ENCODE data around the gene SLC46A2.

Gene SLC46A2

DNA sequence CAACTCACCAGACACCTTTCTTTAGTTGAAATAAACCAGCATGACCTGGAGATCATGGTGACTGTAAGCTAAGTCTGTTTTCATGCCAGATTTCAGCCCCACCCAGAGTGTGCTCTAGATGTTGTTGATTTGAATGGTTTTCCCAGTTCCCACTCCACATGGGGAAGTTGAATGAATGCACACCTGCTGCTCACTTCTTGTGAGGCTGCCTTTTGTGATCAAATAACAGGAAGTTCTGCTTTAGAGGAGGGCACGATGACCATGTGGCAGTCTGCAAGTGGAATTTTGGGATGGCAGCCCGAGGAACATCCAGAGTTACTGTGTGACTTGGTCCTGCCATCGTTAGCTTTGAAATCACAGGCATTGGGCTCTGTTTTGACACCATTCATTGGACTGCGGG lies 18.7 kb downstream of the SLC46A2 start:
- Mint-ChIP-seq H3K36me3 (peaks cover 29 to 36% of the 10 kb centered on the region in 2 donors), H3K4me3 (no peak overlapping the region), H3K27ac (no peak overlapping the region), H3K9me3 (peaks cover 0 to 3% of the 10 kb centered on the region in 2 donors), H3K27me3 (no peaks in the 10 kb centered on the region), H3K4me1 (peaks cover 26 to 44% of the 10 kb centered on the region in 2 donors)
- no peak for ATAC-seq (replicated peaks)
- DNase-seq, result no peak

DNA sequence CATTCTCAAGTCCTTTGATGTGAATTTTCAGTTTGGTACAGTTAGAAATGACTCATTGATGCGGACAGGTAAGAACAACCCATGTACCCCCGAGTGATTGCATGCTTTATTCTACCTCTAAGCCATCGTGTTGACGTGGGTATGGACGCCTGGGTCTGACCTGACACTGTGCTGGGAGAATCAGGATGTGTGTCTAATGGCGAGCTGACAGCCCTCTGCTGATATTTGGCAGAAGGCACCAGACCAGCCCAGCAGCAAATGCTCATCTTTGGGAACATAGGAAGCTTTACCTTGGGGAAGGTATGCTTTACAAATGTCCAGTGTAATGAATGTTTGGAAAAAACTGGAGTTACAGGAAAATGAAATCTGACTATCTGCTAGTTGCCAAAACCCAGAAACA lies 20.1 kb downstream of the SLC46A2 start:
- H3K27ac Mint-ChIP-seq, result no peak overlapping the region
- peaks cover 26 to 49% of the 10 kb centered on the region in 2 donors for H3K4me1 Mint-ChIP-seq

DNA sequence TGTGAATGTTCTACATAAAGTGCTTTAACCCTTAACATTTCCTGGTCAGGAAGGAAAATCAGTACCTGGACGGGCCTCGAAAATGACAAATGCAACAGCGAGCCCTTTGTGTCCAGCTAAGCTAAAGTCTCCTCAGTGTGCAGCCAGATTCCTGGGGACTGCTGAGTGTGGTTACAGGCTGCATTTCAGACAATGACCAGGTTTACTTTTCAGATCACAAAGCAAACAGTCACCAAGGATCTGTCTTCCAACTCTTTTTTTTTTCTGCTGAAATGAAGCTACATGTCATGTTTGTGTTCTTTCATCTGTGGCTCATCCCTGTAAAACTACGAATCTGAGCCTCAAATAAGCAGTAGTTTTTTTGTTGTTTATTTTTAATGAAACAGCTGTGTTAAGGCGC lies 20.8 kb downstream of the SLC46A2 start:
- no peak for DNase-seq
- peaks cover 0 to 3% of the 10 kb centered on the region in 2 donors for H3K9me3 Mint-ChIP-seq
- H3K4me1 Mint-ChIP-seq, result peaks cover 29 to 49% of the 10 kb centered on the region in 2 donors
- H3K27ac Mint-ChIP-seq, result peak overlapping the region; percentile 62
- H3K36me3 Mint-ChIP-seq, result peaks cover 21 to 30% of the 10 kb centered on the region in 2 donors
- no peak overlapping the region for H3K4me3 Mint-ChIP-seq
- no peak for ATAC-seq (replicated peaks)
- no peaks in the 10 kb centered on the region for H3K27me3 Mint-ChIP-seq

More for the DNA sequence above, 20.1 kb downstream of the SLC46A2 start:
- Mint-ChIP-seq H3K27me3 (no peaks in the 10 kb centered on the region), H3K4me3 (no peak overlapping the region), H3K9me3 (peaks cover 0 to 3% of the 10 kb centered on the region in 2 donors), H3K36me3 (peaks cover 21 to 30% of the 10 kb centered on the region in 2 donors)
- DNase-seq (no peak), ATAC-seq (replicated peaks) (no peak)

DNA sequence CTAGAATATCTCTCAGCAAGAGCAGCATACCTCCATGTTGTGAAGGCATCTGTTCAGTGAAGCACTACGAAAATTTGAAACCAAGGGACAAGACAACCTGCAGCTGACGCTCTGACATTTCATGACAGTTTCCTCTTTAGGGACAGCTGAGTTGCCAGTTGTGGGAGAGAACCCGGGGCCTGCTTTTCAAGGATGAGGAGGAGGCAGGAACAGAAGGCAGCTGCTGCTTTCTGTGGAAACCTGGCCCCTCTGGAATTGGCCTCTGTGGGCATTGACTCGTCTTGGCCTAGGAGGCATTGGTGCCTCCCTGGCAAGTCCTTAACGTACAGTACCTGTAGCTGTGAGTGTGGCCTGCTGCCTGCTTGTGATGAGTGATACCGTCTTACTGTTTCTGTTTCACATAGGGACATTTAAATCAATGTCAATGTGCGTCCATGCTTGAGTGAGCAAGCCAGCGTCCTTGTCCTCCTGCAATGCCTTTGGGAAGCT lies 21.6 kb downstream of the SLC46A2 start:
- H3K27me3 Mint-ChIP-seq, result no peaks in the 10 kb centered on the region
- peaks cover 0 to 3% of the 10 kb centered on the region in 2 donors for H3K9me3 Mint-ChIP-seq
- peaks cover 31 to 52% of the 10 kb centered on the region in 2 donors for H3K4me1 Mint-ChIP-seq
- ATAC-seq (replicated peaks) (peak; percentile 63 to 69), DNase-seq (no peak)
- no peak overlapping the region for H3K4me3 Mint-ChIP-seq
- no peak overlapping the region for H3K27ac Mint-ChIP-seq
- peaks cover 21 to 30% of the 10 kb centered on the region in 2 donors for H3K36me3 Mint-ChIP-seq

DNA sequence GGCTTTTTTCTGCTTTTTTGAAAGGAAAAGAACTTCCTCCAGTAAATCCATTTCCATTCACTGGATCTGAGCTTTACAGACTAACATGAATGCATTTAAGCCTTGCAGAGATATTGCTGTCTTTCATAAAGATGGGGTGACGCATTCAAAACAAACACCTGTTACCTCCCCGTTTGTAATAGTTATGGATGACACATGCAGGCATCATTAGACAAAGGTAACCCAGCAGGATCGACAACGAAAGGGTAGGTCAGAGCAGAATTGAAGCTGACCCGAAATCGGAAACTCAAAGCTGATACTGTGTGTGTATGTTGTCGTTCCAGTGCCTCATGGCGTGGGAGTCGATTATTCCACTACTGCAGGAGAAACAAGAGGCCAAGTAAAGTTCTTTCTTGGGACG lies 22.2 kb downstream of the SLC46A2 start:
- peaks cover 21 to 34% of the 10 kb centered on the region in 2 donors for H3K36me3 Mint-ChIP-seq
- no peaks in the 10 kb centered on the region for H3K27me3 Mint-ChIP-seq
- ATAC-seq (replicated peaks) (no peak), DNase-seq (no peak)
- no peak overlapping the region for H3K4me3 Mint-ChIP-seq
- peaks cover 0 to 3% of the 10 kb centered on the region in 2 donors for H3K9me3 Mint-ChIP-seq
- H3K4me1 Mint-ChIP-seq, result peaks cover 37 to 58% of the 10 kb centered on the region in 2 donors
- peak overlapping the region; percentile 26 for H3K27ac Mint-ChIP-seq

DNA sequence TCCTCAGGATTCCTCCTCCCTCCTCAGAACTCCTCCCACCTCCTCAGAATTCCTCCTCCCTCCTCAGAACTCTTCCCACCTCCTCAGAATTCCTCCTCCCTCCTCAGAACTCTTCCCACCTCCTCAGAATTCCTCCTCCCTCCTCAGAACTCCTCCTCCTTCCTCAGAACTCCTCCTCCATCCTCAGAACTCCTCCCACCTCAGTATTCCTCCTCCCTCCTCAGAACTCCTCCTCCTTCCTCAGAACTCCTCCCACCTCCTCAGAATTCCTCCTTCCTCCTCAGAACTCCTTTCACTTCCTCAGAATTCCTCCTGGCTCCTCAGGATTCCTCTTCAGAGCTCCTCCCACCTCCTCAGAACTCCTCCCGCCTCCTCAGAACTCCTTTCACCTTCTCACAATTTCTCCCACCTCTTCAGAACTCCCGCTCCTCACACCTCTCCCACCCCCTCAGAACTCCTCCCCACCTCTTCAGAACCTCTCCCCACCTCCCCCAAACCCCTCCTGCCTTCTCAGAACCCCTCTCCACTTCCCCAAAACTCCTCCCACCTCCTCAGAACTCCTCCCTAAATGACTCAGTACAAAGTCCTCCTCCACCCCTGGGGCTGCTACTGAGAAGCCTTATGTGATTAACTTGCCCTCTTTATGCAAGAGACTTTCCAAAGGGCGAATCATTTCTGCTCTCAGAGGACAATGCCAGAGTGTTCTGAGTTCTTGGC lies 23.2 kb downstream of the SLC46A2 start:
- peak; percentile 74 to 75 for ATAC-seq (replicated peaks)
- no peak overlapping the region for H3K27ac Mint-ChIP-seq
- H3K27me3 Mint-ChIP-seq, result no peaks in the 10 kb centered on the region
- H3K36me3 Mint-ChIP-seq, result peaks cover 19 to 36% of the 10 kb centered on the region in 2 donors
- peaks cover 46 to 68% of the 10 kb centered on the region in 2 donors for H3K4me1 Mint-ChIP-seq
- peaks cover 0 to 3% of the 10 kb centered on the region in 2 donors for H3K9me3 Mint-ChIP-seq
- peak overlapping the region in 1 of 2 donors; percentile 28 for H3K4me3 Mint-ChIP-seq
- DNase-seq, result no peak

DNA sequence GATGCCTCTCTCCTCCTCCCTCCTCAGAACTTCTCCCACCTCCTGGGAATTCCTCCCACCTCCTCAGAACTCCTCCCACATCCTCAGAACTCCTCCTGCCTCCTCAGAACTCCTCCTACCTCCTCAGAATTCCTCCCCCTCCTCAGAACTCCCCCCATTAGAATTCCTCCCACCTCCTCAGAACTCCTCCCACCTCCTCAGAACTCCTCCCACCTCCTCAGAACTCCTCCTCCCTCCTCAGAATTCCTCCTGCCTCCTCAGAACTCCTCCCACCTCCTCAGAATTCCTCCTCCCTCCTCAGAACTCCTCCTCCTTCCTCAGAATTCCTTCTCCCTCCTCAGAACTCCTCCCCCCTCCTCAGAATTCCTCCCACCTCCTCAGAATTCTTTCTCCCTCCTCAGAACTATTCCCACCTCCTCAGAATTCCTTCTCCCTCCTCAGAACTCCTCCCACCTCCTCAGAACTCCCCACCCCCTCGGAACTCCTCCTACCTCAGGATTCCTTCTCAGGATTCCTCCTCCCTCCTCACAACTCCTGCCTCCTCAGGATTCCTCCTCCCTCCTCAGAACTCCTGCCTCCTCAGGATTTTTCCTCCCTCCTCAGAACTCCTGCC lies 23.9 kb downstream of the SLC46A2 start:
- no peak for ATAC-seq (replicated peaks)
- H3K4me1 Mint-ChIP-seq, result peaks cover 49 to 68% of the 10 kb centered on the region in 2 donors
- no peak for DNase-seq
- H3K9me3 Mint-ChIP-seq, result peaks cover 0 to 3% of the 10 kb centered on the region in 2 donors
- H3K4me3 Mint-ChIP-seq, result no peak overlapping the region
- H3K36me3 Mint-ChIP-seq, result peaks cover 25 to 36% of the 10 kb centered on the region in 2 donors
- no peaks in the 10 kb centered on the region for H3K27me3 Mint-ChIP-seq
- H3K27ac Mint-ChIP-seq, result no peak overlapping the region

DNA sequence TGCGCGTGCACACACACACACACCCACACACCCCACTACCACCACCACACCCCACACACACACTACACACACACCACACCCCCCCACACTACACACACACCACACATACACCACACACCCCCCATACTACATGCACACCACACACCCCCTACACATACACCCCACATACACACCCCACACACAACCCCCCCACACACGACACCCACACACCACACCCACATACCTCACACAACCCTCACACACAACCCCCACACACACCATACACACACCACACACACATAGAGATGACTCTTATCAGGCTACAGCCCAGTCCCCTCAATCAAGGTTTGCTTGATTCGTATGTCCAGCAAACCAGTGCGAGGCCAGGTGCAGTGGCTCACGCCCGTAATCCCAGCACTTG lies 25.7 kb downstream of the SLC46A2 start:
- ATAC-seq (replicated peaks), result no peak
- Mint-ChIP-seq H3K27me3 (no peaks in the 10 kb centered on the region), H3K36me3 (peaks cover 26 to 32% of the 10 kb centered on the region in 2 donors), H3K4me1 (peaks cover 56 to 77% of the 10 kb centered on the region in 2 donors), H3K4me3 (no peak overlapping the region), H3K9me3 (peaks cover 0 to 3% of the 10 kb centered on the region in 2 donors), H3K27ac (no peak overlapping the region)
- DNase-seq, result no peak

DNA sequence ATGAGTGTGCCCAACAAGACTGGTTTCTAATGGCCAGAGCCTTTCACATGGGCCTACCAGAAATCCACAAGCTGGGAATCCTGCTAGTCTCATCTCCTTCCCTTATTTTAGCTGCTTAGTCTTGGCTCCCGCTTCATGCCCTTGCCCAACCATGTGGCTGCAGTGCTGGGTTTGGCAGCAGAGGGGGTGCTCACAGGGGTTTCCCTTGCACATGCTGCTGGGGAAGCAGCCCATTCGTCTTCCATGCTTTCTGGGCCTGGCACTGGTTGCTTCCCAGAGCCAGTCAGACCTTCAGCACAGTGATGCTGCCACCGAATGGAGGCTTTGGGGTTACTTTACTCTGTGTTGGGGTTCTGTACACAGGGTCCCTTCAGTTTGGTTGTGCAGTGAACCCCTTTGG lies 26.3 kb downstream of the SLC46A2 start:
- DNase-seq (no peak), ATAC-seq (replicated peaks) (no peak)
- Mint-ChIP-seq H3K27me3 (no peaks in the 10 kb centered on the region), H3K9me3 (peaks cover 0 to 3% of the 10 kb centered on the region in 2 donors), H3K4me3 (no peak overlapping the region), H3K27ac (no peak overlapping the region), H3K4me1 (peaks cover 57 to 78% of the 10 kb centered on the region in 2 donors), H3K36me3 (peaks cover 24 to 27% of the 10 kb centered on the region in 2 donors)

DNA sequence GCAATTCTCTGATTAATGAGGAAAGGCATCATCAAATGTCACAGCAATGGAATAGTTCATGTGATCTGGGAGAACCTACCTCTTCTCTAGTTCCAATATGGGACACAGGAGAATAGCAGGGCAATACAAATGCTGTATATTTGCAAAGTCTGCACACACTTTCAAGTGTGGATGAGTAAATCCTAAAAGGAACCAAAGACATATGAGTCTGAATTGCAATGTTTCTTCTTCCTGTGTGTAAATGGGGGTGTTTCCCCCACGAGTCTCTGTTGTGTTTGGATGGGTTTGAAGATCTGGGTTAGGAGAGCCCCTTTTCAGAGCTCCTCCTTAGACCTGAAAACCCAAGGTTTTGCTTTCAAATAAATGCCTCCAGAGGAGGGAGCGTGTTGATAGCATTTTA lies 26.9 kb downstream of the SLC46A2 start:
- peaks cover 59 to 78% of the 10 kb centered on the region in 2 donors for H3K4me1 Mint-ChIP-seq
- H3K4me3 Mint-ChIP-seq, result peak overlapping the region in 1 of 2 donors; percentile 19
- H3K27ac Mint-ChIP-seq, result peak overlapping the region; percentile 63
- H3K27me3 Mint-ChIP-seq, result no peaks in the 10 kb centered on the region
- ATAC-seq (replicated peaks), result peak; percentile 71 to 73
- no peak for DNase-seq
- peaks cover 0 to 3% of the 10 kb centered on the region in 2 donors for H3K9me3 Mint-ChIP-seq
- peaks cover 20 to 27% of the 10 kb centered on the region in 2 donors for H3K36me3 Mint-ChIP-seq

DNA sequence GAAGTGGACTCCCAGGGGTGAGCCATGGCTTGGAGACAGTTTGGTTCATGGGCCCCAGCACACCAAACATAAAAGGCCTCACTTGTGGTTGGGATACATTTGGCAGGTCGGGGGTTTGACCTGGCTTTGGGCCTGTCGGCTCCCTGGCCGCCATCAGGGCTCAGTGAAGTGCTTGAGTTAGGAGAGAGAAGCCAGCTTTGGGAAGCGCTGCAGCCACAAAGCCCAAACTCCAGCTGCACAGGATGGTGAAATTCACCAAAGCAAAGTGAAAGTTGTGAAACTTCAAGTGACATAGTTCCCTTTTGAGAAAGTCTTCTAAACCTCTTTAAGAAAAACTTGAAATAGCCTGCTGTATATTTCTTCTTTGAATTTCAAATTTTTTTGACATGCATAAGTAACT lies 27.5 kb downstream of the SLC46A2 start:
- Mint-ChIP-seq H3K4me1 (peaks cover 62 to 78% of the 10 kb centered on the region in 2 donors), H3K27me3 (no peaks in the 10 kb centered on the region), H3K36me3 (peaks cover 17 to 23% of the 10 kb centered on the region in 2 donors), H3K4me3 (peak overlapping the region; percentile 18), H3K27ac (peak overlapping the region; percentile 63), H3K9me3 (peaks cover 0 to 3% of the 10 kb centered on the region in 2 donors)
- ATAC-seq (replicated peaks) (no peak), DNase-seq (no peak)

DNA sequence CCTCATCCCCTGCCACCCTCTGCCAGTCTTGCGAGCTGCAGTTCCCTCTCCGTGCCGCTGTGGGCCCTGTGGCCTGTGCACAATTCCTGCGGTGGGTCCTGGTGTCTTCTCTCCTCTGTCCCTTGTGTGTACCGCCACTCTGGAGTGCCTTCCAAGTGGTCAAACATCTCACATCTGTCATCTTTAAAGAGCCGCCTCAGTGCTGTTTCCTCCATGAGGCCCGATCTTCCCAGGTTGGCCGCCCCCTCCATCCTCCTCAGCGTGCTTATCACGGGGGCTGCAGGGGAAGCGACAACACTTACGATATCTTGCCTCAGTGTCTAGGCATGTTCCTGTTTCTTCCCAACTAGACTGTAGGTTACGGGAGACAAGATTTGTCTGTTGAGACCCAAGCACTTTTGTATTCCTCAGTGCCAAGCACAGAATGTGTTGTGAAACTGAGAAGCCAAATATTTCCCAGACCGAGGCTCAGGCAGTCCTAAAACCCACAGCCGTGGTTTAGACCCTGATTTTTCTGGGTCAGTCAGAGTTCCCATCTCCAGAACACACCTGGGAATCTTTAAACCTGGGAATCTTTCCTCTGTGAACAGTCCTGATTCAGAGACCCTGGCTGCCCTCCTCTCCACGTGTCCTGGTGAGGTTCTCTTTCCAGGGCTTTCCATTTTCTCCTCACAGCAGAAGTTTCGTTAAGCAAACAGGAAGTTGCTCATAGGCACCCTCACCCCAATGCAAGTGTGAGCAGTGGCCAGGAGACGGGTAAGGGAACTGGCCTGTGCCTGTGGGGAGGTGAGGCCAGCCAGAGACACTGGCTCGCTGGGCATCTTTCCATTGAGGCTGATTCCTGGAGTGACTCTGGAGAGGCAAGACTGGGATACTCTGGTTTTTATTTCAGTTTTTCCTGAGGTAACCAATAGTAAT lies 28.8 kb downstream of the SLC46A2 start:
- H3K9me3 Mint-ChIP-seq, result no peaks in the 10 kb centered on the region
- H3K4me3 Mint-ChIP-seq, result peak overlapping the region in 1 of 2 donors; percentile 2
- H3K36me3 Mint-ChIP-seq, result peaks cover 11 to 13% of the 10 kb centered on the region in 2 donors
- H3K27ac Mint-ChIP-seq, result peak overlapping the region; percentile 37
- no peak for ATAC-seq (replicated peaks)
- H3K27me3 Mint-ChIP-seq, result no peaks in the 10 kb centered on the region
- H3K4me1 Mint-ChIP-seq, result peaks cover 58 to 78% of the 10 kb centered on the region in 2 donors
- DNase-seq, result no peak

DNA sequence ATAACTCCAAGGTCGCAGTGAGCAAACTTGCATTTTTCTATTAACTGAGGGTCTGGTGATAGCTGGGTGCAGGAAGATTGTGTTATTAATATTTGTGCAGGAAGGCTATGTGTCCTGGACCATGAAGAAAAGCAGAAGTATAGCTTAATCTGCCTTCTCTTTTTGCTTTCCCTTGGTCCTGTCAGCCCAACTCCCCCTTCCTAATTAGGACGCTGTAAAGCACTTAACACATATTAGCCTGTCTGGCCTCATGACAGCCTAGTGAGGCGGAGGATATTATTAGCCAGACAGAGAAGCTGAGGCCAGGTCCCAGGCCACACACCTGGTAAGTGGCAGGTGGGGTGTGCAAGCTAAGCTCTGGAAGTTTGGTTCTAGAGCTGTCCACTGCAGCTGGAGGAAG lies 29.5 kb downstream of the SLC46A2 start:
- Mint-ChIP-seq H3K9me3 (no peaks in the 10 kb centered on the region), H3K36me3 (peaks cover 11 to 13% of the 10 kb centered on the region in 2 donors), H3K4me1 (peaks cover 58 to 78% of the 10 kb centered on the region in 2 donors), H3K4me3 (no peak overlapping the region), H3K27ac (peak overlapping the region; percentile 20), H3K27me3 (no peaks in the 10 kb centered on the region)
- DNase-seq, result no peak
- no peak for ATAC-seq (replicated peaks)

DNA sequence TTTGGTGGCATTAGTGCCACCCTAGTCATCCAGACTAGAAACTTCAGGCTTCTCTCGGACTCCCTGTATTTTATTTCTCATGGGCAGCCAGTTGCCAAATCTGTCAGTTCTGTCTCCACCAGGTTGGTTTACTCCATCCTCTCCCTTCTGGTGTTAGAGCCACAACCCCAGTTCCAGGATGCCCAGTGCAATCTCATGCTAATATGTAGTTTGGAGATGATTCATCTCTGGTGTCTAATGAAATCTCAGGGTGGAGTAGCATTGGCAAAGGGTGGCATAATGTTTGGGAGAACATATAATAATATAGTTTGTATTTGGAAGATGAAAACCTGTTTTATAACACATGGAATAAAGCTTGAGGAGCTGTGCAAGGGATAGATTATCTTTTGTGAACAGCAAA lies 30.2 kb downstream of the SLC46A2 start:
- ATAC-seq (replicated peaks) (no peak), DNase-seq (no peak)
- Mint-ChIP-seq H3K9me3 (no peaks in the 10 kb centered on the region), H3K4me1 (peaks cover 58 to 74% of the 10 kb centered on the region in 2 donors), H3K27ac (no peak overlapping the region), H3K27me3 (no peaks in the 10 kb centered on the region), H3K36me3 (peaks cover 9 to 11% of the 10 kb centered on the region in 2 donors), H3K4me3 (no peak overlapping the region)
